Tibial nerve (tissue), 4 donors: ENCODE measurements around the gene NOL8.

Source experiments
- CTCF ChIP-seq, 5 experiments: fragments of 200-600 bp in 3 of 5; fragments of 450-650 bp in 2 of 5; sonication (generic) in 3 of 5; IDR thresholded peaks; one replicate each; pipeline ENCODE4 v1.5.1; 2016 to 2019; ENCODE audit warnings: antibody characterized with exemption in 5 of 5, mild to moderate bottlenecking in 3 of 5, moderate library complexity in 2 of 5
- EP300 ChIP-seq, 2 donors: sonication (generic); formaldehyde crosslinking; IDR thresholded peaks; one replicate each; pipeline ENCODE4 v1.6.1; 2017; ENCODE audit warnings: antibody characterized with exemption in 2 of 2, mild to moderate bottlenecking in 1 of 2

GRCh38 chr9:92308893-92309292 lies 16.3 kb downstream of the NOL8 start:
- TF ChIP-seq CTCF (IDR thresholded peaks at IDR 0.05): no peak
- TF ChIP-seq EP300 (IDR thresholded peaks at IDR 0.05): no peak
